Neuronal stem cell (in vitro differentiated cells): ENCODE results near the gene DHRS7B.

Source experiments
- DNase-seq: peaks from one replicate; pipeline ENCODE4 v3.0.0-alpha.2; 2013; ENCODE audit warnings: low spot score
- H2AFZ ChIP-seq: one replicate; pipeline ENCODE4 v1.6.1; 2013; ENCODE audit warnings: mild to moderate bottlenecking, low read length, inconsistent platforms
- H2AK5ac ChIP-seq: 2 replicates; pipeline ENCODE4 v1.6.1; 2013; ENCODE audit warnings: low read depth, mild to moderate bottlenecking, inconsistent platforms, low read length, moderate library complexity, mixed read lengths
- H2BK120ac ChIP-seq: 2 replicates; pipeline ENCODE4 v1.6.1; 2013; ENCODE audit warnings: low read depth, mild to moderate bottlenecking, inconsistent platforms, low read length, moderate library complexity, mixed read lengths
- H2BK12ac ChIP-seq: one replicate; pipeline ENCODE4 v1.6.1; 2013; ENCODE audit warnings: low read length, inconsistent platforms
- H2BK15ac ChIP-seq: 2 replicates; pipeline ENCODE4 v1.6.1; 2013; ENCODE audit warnings: mild to moderate bottlenecking, low read length, inconsistent platforms, mixed read lengths
- H2BK5ac ChIP-seq: one replicate; pipeline ENCODE4 v1.6.1; 2013; ENCODE audit warnings: inconsistent platforms, mild to moderate bottlenecking, low read length, moderate library complexity
- H3K14ac ChIP-seq: one replicate; pipeline ENCODE4 v1.6.1; 2013; ENCODE audit warnings: low read length, inconsistent platforms
- H3K18ac ChIP-seq: 2 replicates; pipeline ENCODE4 v1.6.1; 2013; ENCODE audit warnings: low read length, inconsistent platforms
- H3K23ac ChIP-seq: 2 replicates; pipeline ENCODE4 v1.6.1; 2013; ENCODE audit warnings: low read depth, mild to moderate bottlenecking, mixed read lengths, low read length, inconsistent platforms; ENCODE audit not compliant: poor library complexity
- H3K27ac ChIP-seq: replicated peaks from 3 replicates; pipeline ENCODE4 v1.5.1; 2013; ENCODE audit warnings: low read length, inconsistent platforms
- H3K27me3 ChIP-seq, 3 experiments: 2 replicates each; pipeline ENCODE4 v1.6.1; 2013; ENCODE audit warnings: low read length in 3 of 3, mild to moderate bottlenecking in 2 of 3, inconsistent platforms in 1 of 3, low read depth in 1 of 3, mixed read lengths in 1 of 3, moderate library complexity in 1 of 3; ENCODE audit not compliant: control insufficient read depth in 3 of 3, insufficient read depth in 3 of 3
- H3K36me3 ChIP-seq, 2 donors: replicated peaks in 1 of 2; 2 replicates each; pipeline ENCODE4 v1.6.1; 2013; ENCODE audit warnings: low read length in 2 of 2; ENCODE audit not compliant: control insufficient read depth in 2 of 2, insufficient read depth in 2 of 2
- H3K4ac ChIP-seq: 2 replicates; pipeline ENCODE4 v1.6.1; 2013; ENCODE audit warnings: inconsistent platforms, mild to moderate bottlenecking, low read length, moderate library complexity
- H3K4me1 ChIP-seq, 2 donors: 1 replicate in 1 of 2; 2 replicates in 1 of 2; pipeline ENCODE4 v1.6.1; 2013; ENCODE audit warnings: low read length in 2 of 2, low read depth in 1 of 2; ENCODE audit not compliant: control insufficient read depth in 2 of 2, insufficient read depth in 1 of 2
- H3K4me2 ChIP-seq: one replicate; pipeline ENCODE4 v1.6.1; 2013; ENCODE audit warnings: mild to moderate bottlenecking, low read length, inconsistent platforms; ENCODE audit not compliant: insufficient read depth, poor library complexity, severe bottlenecking
- H3K4me3 ChIP-seq, 2 donors: 2 replicates each; pipeline ENCODE4 v1.5.1; 2013; ENCODE audit warnings: low read length in 2 of 2, mild to moderate bottlenecking in 2 of 2, inconsistent platforms in 1 of 2, moderate library complexity in 1 of 2
- H3K79me1 ChIP-seq: one replicate; pipeline ENCODE4 v1.6.1; 2013; ENCODE audit warnings: low read depth, mild to moderate bottlenecking, inconsistent platforms, low read length, moderate library complexity
- H3K9ac ChIP-seq: one replicate; pipeline ENCODE4 v1.6.1; 2013; ENCODE audit warnings: mild to moderate bottlenecking, low read depth, low read length, inconsistent platforms; ENCODE audit not compliant: poor library complexity
- H3K9me3 ChIP-seq, 2 donors: replicated peaks in 1 of 2; 2 replicates each; pipeline versions ENCODE3 to v1.6.1; 2013; ENCODE audit warnings: low read length in 2 of 2, mild to moderate bottlenecking in 2 of 2, inconsistent platforms in 1 of 2, low read depth in 1 of 2, mixed read lengths in 1 of 2, moderate library complexity in 1 of 2; ENCODE audit not compliant: control insufficient read depth in 2 of 2, insufficient read depth in 1 of 2
- H4K8ac ChIP-seq: one replicate; pipeline ENCODE4 v1.6.1; 2013; ENCODE audit warnings: low read depth, mild to moderate bottlenecking, inconsistent platforms, low read length, moderate library complexity
- H4K91ac ChIP-seq: one replicate; pipeline ENCODE4 v1.6.1; 2013; ENCODE audit warnings: low read length, low read depth, mild to moderate bottlenecking, inconsistent platforms; ENCODE audit not compliant: poor library complexity
- WGBS, 2 donors: extraction: QIAGEN DNeasy Blood & Tissue Kit; methylation state at CpG; one replicate each; pipeline ENCODE4 v1.1.7; 2013; ENCODE audit warnings: missing lambda C conversion rate in 2 of 2, mixed read lengths in 1 of 2; ENCODE audit not compliant: insufficient read length in 2 of 2, insufficient replicate concordance in 1 of 2; ENCODE audit errors: extremely low coverage in 2 of 2; 5-methylcytosine and 5-hydroxymethylcytosine counted together

Gene DHRS7B

GRCh38 chr17:21152731-21153130 is 26.0 kb downstream of the DHRS7B start:
- Histone ChIP-seq H3K27ac (no peak overlapping the region), H4K8ac (no peak overlapping the region), H2BK5ac (no peak overlapping the region), H2BK120ac (no peak overlapping the region), H3K14ac (no peak overlapping the region), H3K4me2 (no peak overlapping the region), H2BK15ac (no peak overlapping the region), H3K79me1 (no peaks in the 10 kb centered on the region), H2AK5ac (no peak overlapping the region), H4K91ac (no peak overlapping the region), H3K18ac (no peak overlapping the region), H3K4me1 (no peaks in the 10 kb centered on the region), H3K9ac (no peak overlapping the region), H3K27me3 (no peaks in the 10 kb centered on the region), H3K4ac (no peak overlapping the region), H2BK12ac (no peak overlapping the region), H2AFZ (no peak overlapping the region), H3K9me3 (peaks cover 7% of the 10 kb centered on the region in 2 donors), H3K36me3 (peaks cover 0 to under 1% of the 10 kb centered on the region in 2 donors), H3K4me3 (no peak overlapping the region), H3K23ac (no peak overlapping the region)
- no CpG with 5 or more reads among the region's 1 CpG for WGBS, 2 donors
- DNase-seq, result no peak

- Histone ChIP-seq H2BK15ac (no peak overlapping the region), H3K14ac (no peak overlapping the region), H4K8ac (no peak overlapping the region), H3K27ac (no peak overlapping the region), H3K4me3 (no peak overlapping the region), H2BK5ac (no peak overlapping the region), H3K79me1 (no peaks in the 10 kb centered on the region), H3K9me3 (peaks cover 0 to under 1% of the 10 kb centered on the region in 2 donors), H3K18ac (no peak overlapping the region), H3K4me2 (no peak overlapping the region), H3K9ac (no peak overlapping the region), H2AK5ac (no peak overlapping the region), H4K91ac (peak overlapping the region; percentile 30), H3K4ac (no peak overlapping the region), H3K36me3 (no peaks in the 10 kb centered on the region), H3K4me1 (no peaks in the 10 kb centered on the region), H2AFZ (no peak overlapping the region), H2BK120ac (no peak overlapping the region), H3K27me3 (no peaks in the 10 kb centered on the region), H2BK12ac (no peak overlapping the region), H3K23ac (no peak overlapping the region)
- no peak for DNase-seq
- WGBS, 2 donors, result no CpG with 5 or more reads among the region's 1 CpG
Observed at GRCh38 chr17:21157586-21158370, 31.0 kb downstream of the DHRS7B start.

GRCh38 chr17:21160401-21160800 is 33.6 kb downstream of the DHRS7B start:
- Histone ChIP-seq H3K4me3 (no peak overlapping the region), H3K27me3 (no peaks in the 10 kb centered on the region)

GRCh38 chr17:21161498-21162393 is 35.0 kb downstream of the DHRS7B start:
- no CpG with 5 or more reads among the region's 7 CpGs for WGBS, 2 donors
- no peak overlapping the region for H4K91ac ChIP-seq
- H3K27me3 ChIP-seq, result no peaks in the 10 kb centered on the region

More at GRCh38 chr17:21160401-21160800, 33.6 kb downstream of the DHRS7B start:
- H2BK12ac ChIP-seq, result no peak overlapping the region
- no peak overlapping the region for H3K18ac ChIP-seq
- no peak overlapping the region for H3K14ac ChIP-seq
- H2BK120ac ChIP-seq, result no peak overlapping the region
- no peak overlapping the region for H3K23ac ChIP-seq
- no peak for DNase-seq
- no peak overlapping the region for H2BK15ac ChIP-seq
- H3K9me3 ChIP-seq, result no peaks in the 10 kb centered on the region
- H4K91ac ChIP-seq, result no peak overlapping the region
- no peaks in the 10 kb centered on the region for H3K79me1 ChIP-seq
- H3K27ac ChIP-seq, result no peak overlapping the region
- no peak overlapping the region for H3K4ac ChIP-seq
- H4K8ac ChIP-seq, result no peak overlapping the region
- no peak overlapping the region for H2BK5ac ChIP-seq
- no peak overlapping the region for H3K4me2 ChIP-seq
- no peak overlapping the region for H2AK5ac ChIP-seq
- no peaks in the 10 kb centered on the region for H3K36me3 ChIP-seq
- H3K9ac ChIP-seq, result no peak overlapping the region
- peaks cover 0 to 4% of the 10 kb centered on the region in 2 donors for H3K4me1 ChIP-seq
- H2AFZ ChIP-seq, result no peak overlapping the region

More at GRCh38 chr17:21161498-21162393, 35.0 kb downstream of the DHRS7B start:
- no peak overlapping the region for H3K4ac ChIP-seq
- no peak overlapping the region for H3K14ac ChIP-seq
- H2BK12ac ChIP-seq, result no peak overlapping the region
- H4K8ac ChIP-seq, result no peak overlapping the region
- no peak overlapping the region for H3K18ac ChIP-seq
- no peak overlapping the region for H3K4me3 ChIP-seq
- no peak for DNase-seq
- no peak overlapping the region for H2AK5ac ChIP-seq
- no peak overlapping the region for H2AFZ ChIP-seq
- H3K36me3 ChIP-seq, result no peaks in the 10 kb centered on the region
- H2BK120ac ChIP-seq, result no peak overlapping the region
- H3K9ac ChIP-seq, result no peak overlapping the region
- H3K27ac ChIP-seq, result no peak overlapping the region
- peaks cover 0 to 4% of the 10 kb centered on the region in 2 donors for H3K4me1 ChIP-seq
- H3K79me1 ChIP-seq, result no peaks in the 10 kb centered on the region
- H3K9me3 ChIP-seq, result no peaks in the 10 kb centered on the region
- no peak overlapping the region for H3K4me2 ChIP-seq
- H3K23ac ChIP-seq, result no peak overlapping the region
- H2BK5ac ChIP-seq, result no peak overlapping the region
- no peak overlapping the region for H2BK15ac ChIP-seq
